ENCODE measurements around the gene C22orf31.
"Not testable (repeated sequence)": the region's sequence is repeated elsewhere in the genome, so short reads cannot be mapped to it uniquely, and the experiment has no call there.

C22orf31 gene

GRCh38 chr22:29053048-29053702 is 8.5 kb downstream of the C22orf31 start:
- no peak for DNase-seq

DNA sequence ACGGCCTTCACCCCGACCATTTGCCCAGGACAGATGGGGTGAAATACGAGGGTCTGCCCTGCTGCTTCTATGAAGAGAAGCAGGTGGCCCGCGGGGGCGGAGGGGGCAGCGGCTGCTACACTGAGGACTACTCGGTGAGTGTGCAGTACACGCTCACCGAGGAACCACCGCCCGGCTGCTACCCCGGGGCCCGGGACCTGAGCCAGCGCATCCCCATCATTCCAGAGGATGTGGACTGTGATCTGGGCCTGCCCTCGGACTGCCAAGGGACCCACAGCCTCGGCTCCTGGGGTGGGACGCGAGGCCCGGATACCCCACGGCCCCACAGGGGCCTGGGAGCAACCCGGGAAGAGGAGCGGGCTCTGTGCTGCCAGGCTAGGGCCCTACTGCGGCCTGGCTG is 11.2 kb downstream of the C22orf31 start:
- peak; percentile 41 for DNase-seq

GRCh38 chr22:29049655-29050263 is 11.9 kb downstream of the C22orf31 start:
- no peak for DNase-seq

DNA sequence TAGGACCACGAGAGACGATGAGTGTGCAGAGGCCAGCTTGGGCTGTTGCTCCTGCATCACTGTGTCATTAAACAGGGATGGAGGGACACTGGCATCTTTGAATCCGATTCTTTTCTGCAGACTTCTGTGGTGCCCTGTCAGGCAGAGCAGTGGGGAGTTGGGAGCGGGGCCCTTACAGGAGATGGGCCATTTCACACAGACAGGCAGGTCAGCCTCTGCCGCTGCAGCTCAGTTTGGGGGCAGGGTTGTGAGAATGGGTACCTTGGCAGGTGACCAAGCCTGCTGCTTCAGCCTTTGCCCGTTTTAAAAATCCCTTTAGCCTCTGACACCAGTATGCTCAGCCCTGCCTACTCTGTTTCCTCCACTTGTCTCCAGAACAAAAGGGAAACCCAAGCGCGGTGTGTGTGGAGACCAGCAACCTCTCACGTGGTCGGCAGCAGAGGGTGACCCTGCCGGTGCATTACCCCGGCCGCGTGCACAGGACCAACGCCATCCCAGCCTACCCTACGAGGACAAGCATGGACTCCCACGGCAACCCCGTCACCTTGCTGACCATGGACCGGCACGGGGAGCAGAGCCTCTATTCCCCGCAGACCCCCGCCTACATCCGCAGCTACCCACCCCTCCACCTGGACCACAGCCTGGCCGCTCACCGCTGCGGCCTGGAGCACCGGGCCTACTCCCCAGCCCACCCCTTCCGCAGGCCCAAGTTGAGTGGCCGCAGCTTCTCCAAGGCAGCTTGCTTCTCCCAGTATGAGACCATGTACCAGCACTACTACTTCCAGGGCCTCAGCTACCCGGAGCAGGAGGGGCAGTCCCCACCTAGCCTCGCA is 12.6 kb downstream of the C22orf31 start:
- no peak for DNase-seq

GRCh38 chr22:29044657-29045176 is 16.9 kb downstream of the C22orf31 start:
- DNase-seq, result no peak

- DNase-seq, result no peak
These were observed 17.6 kb downstream of the C22orf31 start for GRCh38 chr22:29043906-29044575.

DNA sequence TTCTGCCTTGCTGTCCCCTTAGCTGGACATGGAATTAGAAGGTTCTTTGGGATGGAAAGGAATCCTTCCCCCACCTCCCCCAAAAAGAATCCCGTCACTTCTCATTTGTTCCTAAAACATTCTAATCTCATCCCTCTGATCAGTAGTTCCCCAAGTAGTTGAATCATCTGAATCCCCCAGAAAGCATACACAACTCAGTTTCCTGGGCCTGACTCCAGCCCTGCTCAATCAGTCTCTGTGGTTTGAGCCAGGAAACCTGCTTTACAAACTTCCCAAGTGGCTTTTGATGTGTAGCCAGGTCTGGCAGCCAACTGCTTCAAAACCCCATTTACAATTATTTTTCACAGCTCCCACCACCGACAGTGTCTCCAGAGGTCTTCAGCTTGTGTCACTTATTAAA is 20.2 kb downstream of the C22orf31 start:
- no peak for DNase-seq

- DNase-seq, result peak; percentile 74
These were observed 21.0 kb downstream of the C22orf31 start for GRCh38 chr22:29040385-29041275.

GRCh38 chr22:29039684-29040083 is 21.9 kb downstream of the C22orf31 start:
- DNase-seq, result not testable (repeated sequence)

GRCh38 chr22:29039148-29039547 is 22.5 kb downstream of the C22orf31 start:
- DNase-seq, result no peak

DNA sequence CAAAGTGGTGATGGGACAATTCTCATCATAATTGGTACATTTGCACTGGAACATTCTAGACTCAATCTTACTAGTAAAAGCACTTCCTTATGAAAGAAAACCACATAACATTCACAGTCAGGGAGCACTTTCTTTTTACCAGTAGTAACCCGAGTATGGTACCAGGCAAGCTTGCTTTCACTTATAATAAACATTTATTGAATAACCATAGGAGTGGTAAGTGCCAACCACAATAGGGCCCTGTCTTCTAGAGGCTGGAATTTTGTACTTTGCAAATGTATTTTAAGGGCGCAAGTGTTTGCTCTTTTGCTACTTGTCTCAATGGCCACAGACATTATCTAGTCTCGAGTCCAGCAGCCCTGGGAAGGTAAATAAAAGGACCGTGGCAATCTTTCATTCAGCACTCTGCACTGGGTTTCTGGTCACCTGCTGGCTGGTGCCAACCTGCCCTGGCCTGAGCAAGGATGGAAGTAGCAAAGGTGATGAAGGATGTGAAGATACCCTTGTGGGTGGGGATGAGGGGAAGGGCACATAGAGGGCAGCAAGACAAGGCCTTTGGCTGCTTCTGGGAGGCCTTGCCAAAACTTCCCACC is 24.2 kb downstream of the C22orf31 start:
- DNase-seq, result no peak

DNA sequence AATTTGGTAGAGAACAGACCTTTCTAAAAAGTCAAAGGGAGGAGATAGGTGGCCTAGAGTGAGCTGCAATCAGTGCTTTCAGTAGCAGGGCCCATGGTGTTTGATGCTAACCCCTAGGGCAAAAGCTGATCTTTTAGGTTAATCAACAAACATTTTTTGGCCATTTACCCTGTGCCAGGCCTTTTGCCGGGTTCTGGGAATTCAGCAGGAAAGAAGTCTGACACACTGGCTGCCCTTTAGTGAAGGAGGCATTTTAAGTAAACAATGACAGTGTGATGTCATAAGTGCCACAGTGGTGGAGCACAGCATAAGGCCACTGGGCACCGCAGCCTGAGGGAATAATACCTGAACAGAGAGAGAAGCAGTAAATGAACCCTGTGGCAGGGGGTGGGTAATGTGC is 29.0 kb downstream of the C22orf31 start:
- DNase-seq, result no peak

GRCh38 chr22:29032014-29032475 is 29.6 kb downstream of the C22orf31 start:
- no peak for DNase-seq

DNA sequence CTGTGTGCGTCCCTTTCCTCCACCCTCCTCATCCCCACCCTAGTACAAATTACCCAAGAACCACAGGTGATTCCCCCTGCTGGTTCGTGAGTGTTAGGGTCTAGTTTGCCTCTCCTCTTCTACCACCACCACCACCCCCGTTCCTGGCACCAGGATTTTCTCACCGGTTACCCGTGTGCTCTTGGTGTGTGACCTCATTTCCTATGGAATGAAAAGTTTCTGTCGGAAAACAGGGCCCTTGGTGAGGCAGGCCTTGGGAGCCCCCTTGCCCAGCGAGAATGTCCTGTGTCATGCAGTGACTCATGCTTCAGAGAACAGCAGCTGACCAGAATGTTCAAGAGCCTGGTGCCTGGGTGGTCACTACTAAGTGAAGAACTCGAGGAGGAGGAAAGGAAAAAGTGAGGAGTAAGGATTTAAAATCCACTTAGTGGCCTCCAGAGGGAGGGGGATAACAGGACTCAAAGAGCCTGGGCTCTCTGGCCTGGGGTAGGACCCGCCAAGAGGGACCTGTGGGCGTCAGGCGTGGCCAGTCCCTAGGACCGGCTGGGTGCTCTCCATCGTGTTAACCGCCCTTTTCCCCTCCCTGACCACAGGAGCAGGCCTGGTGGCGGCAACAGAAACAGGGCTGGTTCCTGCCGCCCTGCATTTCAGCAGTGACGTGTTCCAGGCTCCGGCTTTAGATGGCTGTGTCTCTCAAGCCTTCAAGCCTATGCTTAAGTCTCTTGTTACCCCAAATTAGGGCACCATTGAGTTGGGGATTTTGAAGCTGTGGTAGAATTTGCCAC is 30.2 kb downstream of the C22orf31 start:
- DNase-seq, result peak; percentile 74

GRCh38 chr22:29030618-29031226 is 30.9 kb downstream of the C22orf31 start:
- peak; percentile 84 for DNase-seq

DNA sequence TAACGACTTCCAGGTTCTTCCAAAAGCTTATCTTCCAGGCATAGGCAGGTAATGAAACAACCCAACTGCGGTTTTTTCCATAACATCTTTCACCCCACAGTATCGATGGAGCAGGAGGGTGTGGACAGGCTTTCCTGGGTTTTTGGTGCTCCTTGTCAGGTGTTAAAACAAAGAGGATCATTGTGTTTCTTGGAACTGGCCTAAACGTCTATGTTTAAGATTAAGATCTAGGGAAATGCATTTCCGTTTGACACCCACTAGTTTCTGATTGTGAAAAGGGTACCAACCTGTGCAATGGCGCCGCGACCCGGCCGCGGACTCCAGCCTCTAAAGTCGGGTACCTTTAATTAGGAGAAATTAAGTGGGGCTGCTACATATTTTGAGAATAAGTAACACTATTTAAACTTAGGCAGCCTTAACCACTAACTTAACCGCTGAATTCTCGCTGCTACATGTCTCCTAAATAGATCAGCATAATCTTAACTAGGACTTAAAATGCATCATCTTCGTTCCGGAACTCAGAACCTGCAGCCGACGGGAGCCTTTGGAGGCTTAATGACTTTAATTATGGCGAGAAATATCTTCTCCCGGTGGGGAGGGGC is 31.5 kb downstream of the C22orf31 start:
- no peak for DNase-seq

DNA sequence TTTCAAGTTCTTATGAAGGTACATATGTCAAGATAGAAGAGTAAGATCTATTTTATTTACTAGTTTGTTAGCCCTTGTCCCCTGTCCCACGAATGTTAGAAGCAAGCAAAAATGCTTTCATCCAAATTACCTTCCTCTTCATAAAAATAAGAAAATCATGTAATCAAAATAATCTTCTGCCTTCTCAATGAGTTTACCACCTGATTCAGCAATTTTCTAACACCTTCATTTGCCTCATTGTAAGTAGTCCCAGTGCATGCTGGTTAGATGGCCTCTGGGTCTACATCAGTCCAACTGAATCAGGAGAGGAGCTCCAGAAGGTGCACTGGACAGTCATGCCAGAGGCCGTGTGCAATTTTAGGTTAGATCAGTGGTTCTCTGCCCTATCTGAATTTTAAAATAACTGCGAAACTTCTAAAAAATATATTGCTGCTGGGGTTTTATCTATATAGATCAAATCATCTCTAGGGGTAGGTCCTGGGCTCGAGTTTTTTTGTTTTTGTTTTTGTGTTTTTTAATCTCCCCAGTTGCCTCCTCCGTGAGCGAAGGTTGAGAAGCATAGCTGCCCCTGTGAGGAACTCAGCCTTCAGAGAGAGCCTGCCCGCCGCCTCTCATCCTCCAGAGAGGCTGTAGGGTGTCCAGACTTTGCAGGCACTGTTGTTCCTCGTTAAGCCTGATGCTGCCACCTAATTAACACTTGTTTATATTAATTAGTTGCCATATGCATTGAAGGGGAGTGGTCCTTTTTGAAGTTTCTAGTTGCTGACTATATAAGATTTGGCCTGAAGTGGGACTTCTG is 32.2 kb downstream of the C22orf31 start:
- no peak for DNase-seq

DNA sequence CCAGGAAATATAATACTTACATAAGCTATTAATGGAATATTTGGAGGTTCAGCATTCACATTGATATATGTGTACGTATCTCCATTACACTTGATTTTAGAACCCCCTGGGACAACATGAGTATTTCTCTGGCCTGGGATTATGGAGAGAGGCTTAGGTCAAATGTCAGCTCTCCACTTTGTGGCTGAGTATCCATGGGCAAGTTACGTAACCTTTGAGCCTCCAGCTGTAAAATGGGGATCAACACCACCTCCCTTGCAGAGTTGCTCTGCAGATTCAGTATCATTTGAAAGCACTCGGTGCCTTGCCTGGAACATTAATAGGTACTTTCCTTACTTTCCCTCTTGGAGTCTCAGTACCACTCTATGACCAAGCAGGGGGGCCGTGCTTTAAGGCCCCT is 33.2 kb downstream of the C22orf31 start:
- DNase-seq, result no peak

- no peak for DNase-seq
These were observed 35.1 kb downstream of the C22orf31 start for GRCh38 chr22:29026579-29026978.

Data from right hindlimb (tissue), 1 donor.